Activated CD4-positive, CD25-positive, alpha-beta regulatory T cell treated with anti-CD3 and anti-CD28 coated beads, Interleukin-2, amount 50 U/mL, for 16 hours (primary cell): ENCODE data around the gene TNS1.
"Not testable (repeated sequence)": the region's sequence is repeated elsewhere in the genome, so short reads cannot be mapped to it uniquely, and the experiment has no call there.

Experiments used
- DNase-seq: peaks from one replicate; pipeline ENCODE4 v3.0.0-alpha.2; 2020; ENCODE audit warnings: low read depth, low spot score

TNS1 gene

DNA sequence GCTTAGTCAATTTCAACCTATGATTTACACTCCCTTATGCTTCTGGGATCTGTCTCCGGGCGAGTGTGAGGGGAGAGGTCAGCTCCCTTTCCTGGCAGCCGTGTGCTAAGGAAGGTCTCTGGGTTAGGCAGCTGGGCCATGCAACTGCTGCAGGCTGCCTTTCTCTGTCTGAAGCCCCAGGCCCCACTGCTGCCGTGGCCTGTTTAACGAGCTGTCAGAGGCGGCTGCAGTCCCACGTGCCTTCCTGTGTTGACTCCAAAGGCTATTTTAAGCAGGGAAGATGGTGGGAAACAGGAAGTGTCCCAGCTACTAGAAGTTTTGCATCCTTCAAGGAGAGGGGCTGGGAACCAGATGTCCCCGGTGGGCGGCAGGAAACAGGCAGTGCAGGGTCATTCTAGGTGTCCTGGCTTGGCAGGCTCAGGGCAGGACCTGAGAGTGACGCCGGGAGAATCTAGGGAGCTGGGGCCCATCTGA is 186.4 kb downstream of the TNS1 start:
- DNase-seq, result no peak

DNA sequence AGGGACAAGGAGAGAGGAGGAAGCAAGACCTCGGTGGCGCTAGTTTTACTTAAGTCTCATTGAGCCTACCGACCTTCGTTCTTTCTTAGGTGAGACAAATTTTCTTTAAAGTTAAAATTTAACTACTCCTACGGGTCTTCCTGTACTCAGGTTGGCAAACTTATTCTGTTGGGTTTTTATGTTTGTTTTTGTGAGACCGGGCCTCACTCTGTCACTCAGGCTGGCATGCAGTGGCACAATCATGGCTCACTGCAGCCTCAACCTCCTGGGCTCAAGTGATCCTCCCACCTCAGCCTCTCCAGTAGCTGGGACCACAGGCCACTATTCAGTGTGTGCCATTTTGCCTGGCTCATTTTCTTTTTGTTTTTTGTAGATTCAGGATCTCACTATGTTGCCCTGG is 189.0 kb downstream of the TNS1 start:
- DNase-seq, result no peak

GRCh38 chr2:217812170-217812569 is 190.6 kb downstream of the TNS1 start:
- DNase-seq, result no peak

- DNase-seq, result no peak
Measured at GRCh38 chr2:217810260-217810659, 192.5 kb downstream of the TNS1 start.

GRCh38 chr2:217809736-217810135 is 193.1 kb downstream of the TNS1 start:
- no peak for DNase-seq

- not testable (repeated sequence) for DNase-seq
Measured at GRCh38 chr2:217808967-217809366, 193.8 kb downstream of the TNS1 start.

- DNase-seq, result no peak
Measured at GRCh38 chr2:217808326-217808725, 194.5 kb downstream of the TNS1 start.

GRCh38 chr2:217807753-217808152 is 195.0 kb downstream of the TNS1 start:
- DNase-seq, result no peak

GRCh38 chr2:217807025-217807424 is 195.8 kb downstream of the TNS1 start:
- no peak for DNase-seq

DNA sequence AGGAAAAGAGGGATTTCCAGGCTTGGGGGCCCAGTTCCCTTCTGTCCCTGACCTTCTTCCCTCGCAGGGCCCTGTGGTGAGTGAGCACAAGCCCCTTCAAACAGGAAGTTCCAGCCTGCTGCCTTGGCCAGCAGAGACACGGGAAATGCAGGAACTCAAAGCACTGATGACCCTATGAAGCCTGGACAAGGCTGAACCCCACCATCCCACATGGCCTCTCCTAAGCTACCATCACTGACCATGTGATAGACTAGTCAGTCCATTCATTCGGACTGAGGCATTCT is 196.4 kb downstream of the TNS1 start:
- DNase-seq, result no peak

GRCh38 chr2:217805668-217806481 is 196.9 kb downstream of the TNS1 start:
- DNase-seq, result no peak

- DNase-seq, result no peak
Measured at GRCh38 chr2:217804791-217805667, 197.8 kb downstream of the TNS1 start.

DNA sequence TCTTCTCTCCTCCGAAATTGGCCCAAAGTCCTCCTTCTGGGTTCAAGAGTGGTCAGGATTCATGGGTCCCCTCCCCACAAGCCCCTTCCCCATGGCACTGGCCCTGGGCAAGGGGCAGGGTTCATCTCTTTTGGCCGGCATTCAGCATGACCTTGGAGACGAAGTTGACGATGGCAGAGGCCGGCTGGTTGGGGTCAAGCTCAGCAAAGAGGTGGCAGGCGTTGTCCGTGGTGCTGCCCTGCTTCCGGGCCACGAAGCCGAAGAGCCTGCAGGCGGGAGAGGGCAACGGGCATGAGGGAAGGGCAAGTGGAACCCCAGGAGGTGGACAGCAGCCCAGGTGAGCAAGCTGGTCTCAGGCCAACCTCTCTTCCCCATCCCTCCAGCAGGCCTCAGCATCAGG is 198.5 kb downstream of the TNS1 start:
- no peak for DNase-seq

DNA sequence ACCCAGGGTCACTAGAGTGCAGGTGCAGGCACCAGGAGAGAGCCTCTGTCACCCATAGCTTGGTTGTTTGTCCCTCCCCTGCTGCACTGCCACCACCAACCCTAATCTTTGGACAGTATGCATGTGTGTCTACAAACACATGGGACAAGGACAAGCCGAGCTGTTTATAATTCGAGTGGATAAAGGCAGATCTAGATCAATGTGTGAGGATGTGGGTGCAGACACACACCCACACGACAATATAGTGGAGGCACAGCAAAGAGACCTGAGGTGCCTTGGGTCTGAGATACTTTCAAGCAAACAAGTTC is 199.2 kb downstream of the TNS1 start:
- no peak for DNase-seq

DNA sequence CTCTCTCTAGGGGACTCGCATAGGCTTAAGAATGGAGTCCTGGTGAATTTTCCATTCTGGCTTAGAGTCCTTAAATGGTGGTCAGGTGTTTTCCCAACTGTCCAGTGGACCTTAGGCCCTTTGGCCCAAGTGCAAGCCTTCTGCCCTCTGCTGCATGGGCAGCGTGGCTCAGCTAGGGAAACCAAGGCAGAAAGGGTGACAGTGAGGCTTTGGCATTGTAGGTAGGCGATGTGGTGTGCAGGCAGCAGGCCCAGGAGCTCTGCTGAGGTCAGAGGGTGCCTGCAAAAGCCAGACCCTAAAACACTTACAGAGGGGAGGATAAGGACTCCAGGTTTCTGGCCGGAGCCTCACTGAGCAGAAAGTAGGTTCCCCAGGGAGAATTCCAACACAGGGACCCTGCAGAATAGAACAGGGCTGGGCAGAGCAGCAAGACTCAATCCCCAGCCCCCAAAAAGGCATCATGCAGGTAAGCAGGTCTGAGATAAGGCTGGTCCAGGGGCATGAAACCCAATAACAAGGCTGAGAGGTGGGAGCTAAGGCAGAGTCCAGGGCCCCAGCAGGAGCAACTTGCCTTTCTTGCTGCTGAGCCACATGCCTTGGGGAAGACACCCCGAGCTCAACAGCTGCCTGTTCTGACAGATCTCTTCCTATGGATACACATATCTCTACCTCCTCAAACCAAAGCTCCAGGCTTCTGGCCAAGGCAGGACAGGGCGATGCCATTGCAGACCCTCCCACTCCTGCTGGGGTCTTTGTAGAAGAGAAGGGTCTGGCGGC is 199.7 kb downstream of the TNS1 start:
- DNase-seq, result no peak

DNA sequence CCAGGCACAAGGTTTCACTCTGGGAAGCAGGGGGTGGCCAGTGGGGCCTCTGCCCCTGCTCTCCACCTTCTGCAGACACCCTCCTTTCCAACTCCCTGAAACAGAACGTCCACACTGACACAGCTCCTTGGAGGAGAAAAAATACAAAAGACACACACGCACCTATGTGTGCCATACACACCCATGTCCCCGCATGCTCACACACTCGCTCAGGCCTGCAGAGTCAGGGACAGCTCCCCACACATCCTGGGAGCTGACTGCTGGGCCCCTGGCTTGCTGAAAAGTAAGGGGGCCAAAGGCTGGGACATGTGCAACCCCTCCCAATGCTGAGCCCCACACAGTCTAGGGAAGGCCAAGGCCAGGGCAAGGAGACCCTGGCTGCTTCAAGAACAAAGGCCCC is 200.5 kb downstream of the TNS1 start:
- DNase-seq, result no peak

- no peak for DNase-seq
Measured at GRCh38 chr2:217801711-217802110, 201.1 kb downstream of the TNS1 start.

DNA sequence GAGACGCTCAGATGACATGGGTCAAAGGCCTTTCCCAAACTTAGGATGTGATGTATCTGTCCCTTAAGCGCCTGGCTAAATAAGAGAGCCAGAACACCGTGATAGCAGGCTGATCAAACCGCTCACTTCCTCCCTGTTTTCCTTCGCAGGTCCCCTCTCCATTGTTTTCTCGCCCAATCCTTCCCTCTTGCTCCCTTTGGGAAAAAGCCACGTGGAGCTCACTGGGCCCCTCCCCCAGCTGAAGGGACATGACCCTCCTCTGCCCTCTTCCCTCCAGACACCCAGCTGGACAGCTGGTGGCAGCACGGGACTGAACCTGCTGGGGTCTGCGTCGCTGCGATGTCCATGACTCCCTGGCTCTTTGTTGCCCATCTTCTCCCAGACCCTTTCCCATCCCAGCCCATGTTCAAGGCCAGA is 201.7 kb downstream of the TNS1 start:
- no peak for DNase-seq

- DNase-seq, result no peak
Measured at GRCh38 chr2:217800433-217801114, 202.2 kb downstream of the TNS1 start.

DNA sequence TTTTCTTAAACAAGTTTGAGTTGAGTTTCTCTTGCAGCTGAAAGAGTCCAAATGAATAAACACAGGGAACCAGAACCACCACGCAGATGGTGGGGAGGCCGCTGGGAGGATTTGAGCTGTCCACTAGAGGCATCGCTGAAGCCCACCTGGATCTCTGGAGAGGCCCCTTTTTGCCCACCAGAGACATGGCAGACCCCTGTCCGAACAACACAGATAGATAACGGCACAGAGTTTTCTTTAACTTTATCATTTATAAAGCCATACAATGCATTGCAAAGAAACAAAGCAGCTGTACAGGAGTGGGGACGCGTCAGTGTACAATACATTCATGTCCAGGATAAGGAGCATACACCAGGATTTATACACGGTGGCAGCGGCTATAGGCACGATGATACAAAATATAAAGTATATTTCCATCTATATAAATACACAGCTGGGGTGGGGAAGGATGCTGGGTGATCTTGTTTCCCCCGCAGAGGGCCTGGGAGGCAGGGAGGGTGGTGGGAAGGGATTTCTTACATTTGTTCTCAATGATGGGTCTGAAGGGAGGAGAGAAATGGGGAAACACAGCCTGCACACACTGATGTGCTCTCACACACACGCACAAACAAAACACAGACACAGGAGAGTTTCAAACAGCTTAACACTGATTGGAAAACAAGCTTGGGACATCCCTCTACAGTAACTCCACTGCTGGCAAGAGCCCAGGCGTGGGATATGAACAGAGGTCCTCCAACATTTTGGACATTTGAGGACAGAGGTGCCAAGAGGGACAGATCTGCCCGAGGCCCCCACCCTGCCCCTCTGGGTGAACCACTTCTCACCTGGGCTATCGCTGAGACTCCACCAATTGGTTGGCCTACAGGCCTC is 203.0 kb downstream of the TNS1 start:
- DNase-seq, result no peak
